OCI-LY1 (cell line): ENCODE results near the gene MEPCE.

Experiments used
- H2AFZ ChIP-seq: fragments of 200-600 bp; sonication (generic), shearing (Covaris generic); 2 replicates; pipeline ENCODE4 v1.6.0; 2014; ENCODE audit warnings: antibody characterized with exemption, mild to moderate bottlenecking, low read length
- H3F3A ChIP-seq: fragments of 200-600 bp; sonication (generic), shearing (Covaris generic); 2 replicates; pipeline ENCODE4 v1.6.0; 2014; ENCODE audit warnings: mild to moderate bottlenecking, antibody characterized with exemption, low read length, moderate library complexity; ENCODE audit not compliant: insufficient read depth
- H3K27ac ChIP-seq: fragments of 200-600 bp; sonication (generic); 2 replicates; pipeline ENCODE4 v1.5.1; 2014; ENCODE audit warnings: low read length, mixed run types, mild to moderate bottlenecking, low read depth; ENCODE audit not compliant: poor library complexity, severe bottlenecking
- H3K27me3 ChIP-seq: fragments of 200-600 bp; sonication (generic); 2 replicates; pipeline ENCODE4 v1.6.0; 2014; ENCODE audit warnings: antibody characterized with exemption, mild to moderate bottlenecking, low read length, moderate library complexity; ENCODE audit not compliant: insufficient read depth
- H3K36me3 ChIP-seq: fragments of 200-600 bp; sonication (generic); 2 replicates; pipeline ENCODE4 v1.6.1; 2014; ENCODE audit warnings: mild to moderate bottlenecking, antibody characterized with exemption, low read length, moderate library complexity, mixed read lengths; ENCODE audit not compliant: insufficient read depth
- H3K4me1 ChIP-seq: fragments of 200-600 bp; sonication (generic); 2 replicates; pipeline ENCODE4 v1.5.1; 2014; ENCODE audit warnings: mild to moderate bottlenecking, low read length, moderate library complexity; ENCODE audit not compliant: insufficient read depth, severe bottlenecking
- H3K4me2 ChIP-seq: fragments of 200-600 bp; sonication (generic), shearing (Covaris generic); 2 replicates; pipeline ENCODE4 v1.6.1; 2014; ENCODE audit warnings: low read length
- H3K4me3 ChIP-seq: fragments of 200-600 bp; sonication (generic); 2 replicates; pipeline ENCODE4 v1.5.1; 2014; ENCODE audit warnings: low read length, low read depth, mild to moderate bottlenecking, mixed read lengths; ENCODE audit not compliant: poor library complexity, severe bottlenecking
- H3K79me2 ChIP-seq: fragments of 200-600 bp; shearing (Covaris generic); 2 replicates; pipeline ENCODE4 v1.6.1; 2016; ENCODE audit warnings: mixed run types, low read length, mixed read lengths; ENCODE audit not compliant: insufficient read depth
- H3K9ac ChIP-seq: fragments of 200-600 bp; sonication (generic), shearing (Covaris generic); 2 replicates; pipeline ENCODE4 v1.6.1; 2014; ENCODE audit warnings: mild to moderate bottlenecking, low read length, mixed read lengths
- H3K9me2 ChIP-seq: fragments of 200-600 bp; sonication (generic), shearing (Covaris generic); 2 replicates; pipeline ENCODE4 v1.6.1; 2014; ENCODE audit warnings: low read depth, mild to moderate bottlenecking, low read length, mixed read lengths
- H3K9me3 ChIP-seq: fragments of 200-600 bp; shearing (Covaris generic); 2 replicates; pipeline ENCODE4 v1.6.1; 2014; ENCODE audit warnings: low read length, mixed read lengths
- H4K20me1 ChIP-seq: fragments of 200-600 bp; sonication (generic), shearing (Covaris generic); 2 replicates; pipeline ENCODE4 v1.6.0; 2016; ENCODE audit warnings: mild to moderate bottlenecking, low read length; ENCODE audit not compliant: insufficient read depth
- EZH2 ChIP-seq: fragments of 200-600 bp; sonication (generic), shearing (Covaris generic); IDR thresholded peaks from 2 replicates; pipeline ENCODE4 v1.8.0; 2017; ENCODE audit warnings: borderline replicate concordance, mixed run types, mild to moderate bottlenecking, antibody characterized with exemption, low read length, moderate library complexity, mixed read lengths
- TF ChIP-seq, protein P1 (sequence below): fragments of 200-600 bp; sonication (generic), shearing (Covaris generic); IDR thresholded peaks from 2 replicates; pipeline ENCODE4 v1.5.1; 2017; ENCODE audit warnings: mild to moderate bottlenecking, antibody characterized with exemption, low read length, moderate library complexity, mixed read lengths

The MEPCE gene

DNA sequence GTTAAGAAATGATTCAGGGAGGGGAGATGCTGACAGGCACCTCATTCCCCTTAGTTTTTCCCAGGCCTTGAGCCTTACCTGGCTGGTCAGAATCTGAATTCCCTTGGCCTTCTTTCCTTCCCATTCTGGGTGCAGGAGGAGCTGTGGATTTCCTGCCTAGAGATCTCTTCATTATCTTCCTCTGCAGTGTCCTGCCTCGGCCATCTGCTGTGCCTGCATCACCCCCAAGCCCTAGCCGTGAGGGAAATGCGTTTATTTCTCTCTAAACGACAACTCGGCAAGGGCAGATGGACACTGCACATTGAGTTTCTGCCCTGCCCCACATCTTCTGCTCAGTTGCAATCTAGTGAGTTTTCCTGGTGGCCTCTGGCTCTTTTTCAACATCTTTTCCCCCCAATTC is 27.8 kb upstream of the MEPCE start:
- Histone ChIP-seq H3K9me2 (no peaks in the 10 kb centered on the region), H3K4me3 (no peak overlapping the region), H3K9ac (no peak overlapping the region), H3K4me2 (no peak overlapping the region), H3K27ac (no peak overlapping the region), H3K36me3 (no peaks in the 10 kb centered on the region), H4K20me1 (no peaks in the 10 kb centered on the region), H3K27me3 (no peaks in the 10 kb centered on the region), H3K79me2 (no peaks in the 10 kb centered on the region), H3K9me3 (no peaks in the 10 kb centered on the region), H3K4me1 (peaks cover 5% of the 10 kb centered on the region), H3F3A (no peaks in the 10 kb centered on the region), H2AFZ (no peak overlapping the region)
- no peak for TF ChIP-seq EZH2
- TF ChIP-seq, protein P1, sequence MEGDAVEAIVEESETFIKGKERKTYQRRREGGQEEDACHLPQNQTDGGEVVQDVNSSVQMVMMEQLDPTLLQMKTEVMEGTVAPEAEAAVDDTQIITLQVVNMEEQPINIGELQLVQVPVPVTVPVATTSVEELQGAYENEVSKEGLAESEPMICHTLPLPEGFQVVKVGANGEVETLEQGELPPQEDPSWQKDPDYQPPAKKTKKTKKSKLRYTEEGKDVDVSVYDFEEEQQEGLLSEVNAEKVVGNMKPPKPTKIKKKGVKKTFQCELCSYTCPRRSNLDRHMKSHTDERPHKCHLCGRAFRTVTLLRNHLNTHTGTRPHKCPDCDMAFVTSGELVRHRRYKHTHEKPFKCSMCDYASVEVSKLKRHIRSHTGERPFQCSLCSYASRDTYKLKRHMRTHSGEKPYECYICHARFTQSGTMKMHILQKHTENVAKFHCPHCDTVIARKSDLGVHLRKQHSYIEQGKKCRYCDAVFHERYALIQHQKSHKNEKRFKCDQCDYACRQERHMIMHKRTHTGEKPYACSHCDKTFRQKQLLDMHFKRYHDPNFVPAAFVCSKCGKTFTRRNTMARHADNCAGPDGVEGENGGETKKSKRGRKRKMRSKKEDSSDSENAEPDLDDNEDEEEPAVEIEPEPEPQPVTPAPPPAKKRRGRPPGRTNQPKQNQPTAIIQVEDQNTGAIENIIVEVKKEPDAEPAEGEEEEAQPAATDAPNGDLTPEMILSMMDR, result no peak

DNA sequence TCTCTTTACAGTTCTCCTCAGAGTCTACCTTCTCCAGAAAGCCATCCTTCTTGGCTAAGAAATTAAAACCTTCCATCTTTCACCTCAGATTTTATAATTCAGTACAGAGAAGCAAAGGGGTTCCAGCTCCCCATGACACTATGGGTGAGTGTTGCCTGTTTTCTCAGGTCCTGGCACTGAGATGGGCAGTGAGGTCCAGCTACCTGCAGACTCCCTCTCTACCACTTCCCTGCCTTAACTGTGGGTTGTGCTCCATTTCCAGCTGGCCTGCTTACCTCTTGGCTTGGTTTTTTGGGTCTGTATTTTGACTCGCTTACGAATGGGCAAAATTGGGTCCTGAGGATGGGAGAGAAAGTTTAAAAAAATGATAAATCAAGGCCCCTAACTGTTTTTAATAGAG is 27.4 kb upstream of the MEPCE start:
- H2AFZ ChIP-seq, result no peak overlapping the region
- H3K36me3 ChIP-seq, result no peaks in the 10 kb centered on the region

DNA sequence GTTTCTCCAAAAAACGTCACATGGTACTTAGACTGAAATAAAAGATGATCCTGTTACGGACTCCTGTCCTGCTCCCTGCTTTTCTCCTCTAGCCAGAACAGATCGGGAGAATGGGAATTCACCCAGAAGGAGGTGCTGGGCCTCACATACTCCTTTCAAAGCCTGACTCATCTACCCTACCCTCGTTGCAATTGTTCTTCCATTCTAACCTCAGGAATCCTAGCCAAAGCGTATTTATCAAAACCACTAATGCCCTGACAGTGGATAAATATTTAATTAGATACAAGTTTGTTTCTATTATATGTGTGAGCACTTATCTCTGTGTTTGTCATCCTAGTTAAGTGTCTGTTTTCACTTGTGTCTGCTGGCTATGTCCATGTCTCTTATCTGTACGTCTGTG is 22.9 kb upstream of the MEPCE start:
- Histone ChIP-seq H3K9ac (no peak overlapping the region), H3F3A (no peaks in the 10 kb centered on the region), H2AFZ (no peak overlapping the region), H3K4me3 (no peak overlapping the region), H3K79me2 (no peaks in the 10 kb centered on the region), H3K9me2 (no peaks in the 10 kb centered on the region), H3K4me2 (no peak overlapping the region), H3K27me3 (peaks cover 6% of the 10 kb centered on the region; the same call in 1 of the 2 replicates), H3K9me3 (no peaks in the 10 kb centered on the region), H4K20me1 (no peaks in the 10 kb centered on the region), H3K4me1 (peaks cover 6% of the 10 kb centered on the region), H3K27ac (no peak overlapping the region), H3K36me3 (no peaks in the 10 kb centered on the region)
- TF ChIP-seq, protein P1, result no peak
- no peak for TF ChIP-seq EZH2

More for the DNA sequence above, 27.4 kb upstream of the MEPCE start:
- Histone ChIP-seq H3K79me2 (no peaks in the 10 kb centered on the region), H3K4me1 (peaks cover 4% of the 10 kb centered on the region), H3K4me3 (no peak overlapping the region), H3K27me3 (no peaks in the 10 kb centered on the region), H3K9me3 (no peaks in the 10 kb centered on the region), H3K9ac (no peak overlapping the region), H3K27ac (no peak overlapping the region), H4K20me1 (no peaks in the 10 kb centered on the region), H3K4me2 (no peak overlapping the region), H3F3A (no peaks in the 10 kb centered on the region), H3K9me2 (no peaks in the 10 kb centered on the region)
- TF ChIP-seq EZH2, result no peak
- TF ChIP-seq, protein P1, result no peak
